ENCODE results near the gene PPP1R3F.
A peak's percentile ranks its signal among the peaks of the same experiment; 100 is the strongest.
"Not testable (repeated sequence)": the region's sequence is repeated elsewhere in the genome, so short reads cannot be mapped to it uniquely, and the experiment has no call there.

PPP1R3F gene

GRCh38 chrX:49273181-49273727 is 3.7 kb downstream of the PPP1R3F start:
- no peak for DNase-seq (ENCODE audit: low read depth)

DNA sequence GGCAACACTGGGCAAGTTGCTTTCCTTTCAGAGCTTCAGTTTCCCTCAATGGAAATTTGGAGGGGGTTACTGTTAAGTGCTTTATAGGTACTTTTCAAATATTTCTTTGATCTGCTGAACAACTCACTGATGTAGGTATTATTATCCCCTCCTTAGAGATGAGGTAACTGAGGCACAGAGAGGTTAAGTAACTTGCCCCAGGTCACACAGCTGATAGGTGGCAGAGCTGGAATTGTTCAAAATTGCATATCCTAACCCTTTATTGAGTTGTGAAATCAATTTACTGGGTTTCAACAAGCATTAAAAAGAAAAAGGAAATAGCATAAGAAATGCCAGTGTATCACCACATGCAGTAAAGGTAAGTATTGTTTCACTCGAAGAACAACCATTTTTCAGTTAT is 6.6 kb downstream of the PPP1R3F start:
- DNase-seq (ENCODE audit: low read depth): no peak

DNA sequence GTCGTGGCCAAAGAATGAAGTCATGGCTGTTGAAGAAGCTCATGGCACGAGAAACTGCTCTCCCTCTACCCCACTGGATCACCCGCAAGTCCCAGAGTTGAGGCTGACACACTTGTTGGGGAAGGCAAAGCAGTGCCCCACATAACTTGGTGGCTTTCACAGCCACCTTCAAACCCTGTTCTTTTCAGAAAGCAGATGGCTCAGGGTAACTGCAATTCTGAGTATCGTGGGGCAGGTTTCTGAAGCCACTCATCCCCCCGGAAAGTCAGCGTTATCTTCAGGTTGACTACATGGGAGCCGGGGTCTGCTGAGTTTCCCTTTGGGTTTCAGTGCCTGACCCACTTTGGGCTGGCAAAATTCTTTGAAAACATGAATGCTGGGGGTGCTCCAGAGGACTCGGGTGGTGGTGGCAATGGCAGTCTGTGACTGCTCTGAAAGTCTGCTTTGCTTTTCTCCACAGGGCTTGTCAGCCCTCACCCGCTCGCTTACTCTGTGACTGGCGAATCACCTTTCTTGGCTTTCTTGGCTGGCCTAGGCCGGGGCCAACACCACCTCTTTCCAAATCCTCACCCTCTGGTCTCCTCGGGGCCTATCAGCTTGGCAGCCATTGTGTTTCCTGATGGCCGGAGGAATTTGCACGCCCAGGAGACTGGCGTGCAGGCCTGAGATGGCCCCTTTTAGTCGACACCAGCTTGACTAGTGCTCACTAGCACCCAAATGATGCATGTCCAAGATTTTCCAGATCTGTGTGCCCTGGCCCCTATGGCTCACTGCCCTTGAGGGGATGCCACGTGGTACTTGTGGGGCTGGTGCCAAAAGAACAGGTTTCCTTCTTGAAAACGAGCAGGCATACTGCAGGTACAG is 7.3 kb downstream of the PPP1R3F start:
- no peak for DNase-seq (ENCODE audit: low read depth)

- DNase-seq (ENCODE audit: low read depth): no peak
These were observed 7.9 kb downstream of the PPP1R3F start for GRCh38 chrX:49277535-49277830.

DNA sequence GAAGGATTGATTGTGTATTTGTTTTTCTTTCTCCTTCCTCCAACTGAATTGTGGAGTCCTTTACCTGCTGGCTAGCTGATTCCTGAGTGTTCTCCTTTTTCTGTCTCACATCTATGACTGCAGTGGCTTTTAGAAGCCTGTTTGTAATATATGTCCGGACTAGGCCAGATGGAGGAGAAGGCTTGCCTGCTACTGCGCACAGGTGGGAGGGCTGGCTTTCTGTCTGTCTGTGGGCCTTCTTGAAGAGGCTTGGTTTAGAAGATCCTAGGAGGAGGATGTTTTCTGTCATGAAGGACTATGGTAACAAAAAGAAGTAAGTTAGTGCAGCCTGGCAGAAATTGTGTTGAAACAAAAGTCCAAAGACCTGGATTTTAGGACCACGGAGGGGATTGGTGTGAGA is 8.5 kb downstream of the PPP1R3F start:
- no peak for DNase-seq (ENCODE audit: low read depth)

- DNase-seq (ENCODE audit: low read depth): no peak
These were observed 13.0 kb downstream of the PPP1R3F start for GRCh38 chrX:49282647-49283011.

DNA sequence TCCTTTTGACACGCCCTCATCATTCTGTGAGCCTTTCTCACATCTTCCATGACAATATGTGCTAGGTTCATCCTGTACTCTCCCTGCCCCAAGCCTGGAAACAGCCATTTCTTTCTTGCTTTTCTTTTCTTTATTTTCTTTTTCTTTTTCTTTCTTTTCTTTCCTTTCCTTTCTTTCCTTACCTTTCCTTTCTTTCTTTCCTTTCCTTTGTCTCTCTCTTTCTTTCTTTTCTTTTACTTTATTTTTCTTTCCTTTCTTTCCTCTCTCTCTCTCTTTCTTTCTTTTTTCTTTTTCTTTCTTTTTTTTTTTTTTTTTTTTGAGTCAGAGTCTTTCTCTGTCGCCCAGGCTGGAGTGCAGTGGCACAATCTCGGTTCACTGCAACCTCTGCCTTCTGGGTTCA is 14.6 kb downstream of the PPP1R3F start:
- no peak for DNase-seq (ENCODE audit: low read depth)

GRCh38 chrX:49286136-49286535 is 16.5 kb downstream of the PPP1R3F start:
- DNase-seq (ENCODE audit: low read depth): no peak

GRCh38 chrX:49286581-49286980 is 17.0 kb downstream of the PPP1R3F start:
- DNase-seq (ENCODE audit: low read depth): no peak

GRCh38 chrX:49287665-49288064 is 18.1 kb downstream of the PPP1R3F start:
- DNase-seq (ENCODE audit: low read depth): no peak

DNA sequence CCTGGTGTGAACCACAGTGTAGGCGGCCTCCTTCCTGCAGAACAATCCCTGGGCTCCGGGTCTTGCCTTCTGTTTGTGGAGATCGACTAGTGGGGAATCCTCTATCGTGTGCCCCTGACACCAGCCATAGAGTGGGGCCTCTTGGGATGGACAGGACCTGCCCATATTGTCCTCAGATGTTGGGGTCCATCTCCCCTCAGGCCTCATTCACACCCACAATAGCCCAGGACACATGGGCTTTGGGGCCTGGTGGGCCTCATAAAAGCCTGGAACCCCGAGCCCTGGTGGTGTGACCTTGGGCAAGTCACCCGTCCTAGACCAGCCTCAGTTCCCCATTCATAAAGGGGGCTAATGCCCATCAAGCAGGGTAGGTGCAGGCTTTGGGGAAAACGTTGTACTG is 20.6 kb downstream of the PPP1R3F start:
- DNase-seq (ENCODE audit: low read depth): no peak

DNA sequence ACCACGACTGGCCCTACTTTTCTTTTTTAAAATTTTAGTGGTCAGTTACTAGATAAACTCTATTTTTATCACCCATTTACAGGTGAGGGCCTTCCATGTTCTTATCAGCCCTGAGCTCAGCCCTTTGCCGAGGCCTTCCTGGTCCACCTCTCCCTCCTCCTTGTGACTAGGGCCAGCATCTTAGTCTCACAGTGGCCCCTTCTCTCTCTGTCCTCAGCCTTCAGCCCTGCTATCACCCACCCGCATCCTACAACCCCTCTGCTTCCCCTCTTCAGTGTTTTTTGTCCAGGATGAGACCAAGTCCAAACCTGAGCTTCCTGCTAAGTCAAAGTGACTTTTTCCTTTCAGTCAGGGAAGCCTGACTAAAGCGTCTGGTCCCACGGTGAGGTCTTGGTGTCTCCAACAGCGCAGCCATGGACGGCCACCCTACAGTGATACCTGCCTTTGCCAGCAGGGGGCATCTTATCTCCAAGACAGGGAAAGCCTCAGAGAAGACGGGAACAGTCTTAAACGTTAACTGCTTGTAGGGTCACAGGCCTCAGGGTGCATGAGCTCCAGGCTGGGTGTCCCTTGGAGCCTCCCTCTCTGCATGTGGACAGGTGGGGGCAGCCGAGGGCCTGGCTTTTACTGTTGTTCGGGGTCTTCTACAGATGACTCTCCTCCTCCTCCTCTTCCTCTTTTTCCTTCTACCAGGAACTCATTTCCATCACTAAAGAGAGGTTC is 22.2 kb downstream of the PPP1R3F start:
- DNase-seq (ENCODE audit: low read depth): peak; percentile 52

GRCh38 chrX:49292400-49293362 is 23.1 kb downstream of the PPP1R3F start:
- DNase-seq (ENCODE audit: low read depth): no peak

- not testable (repeated sequence) for DNase-seq (ENCODE audit: low read depth)
These were observed 29.7 kb downstream of the PPP1R3F start for GRCh38 chrX:49299293-49299692.

- DNase-seq (ENCODE audit: low read depth): no peak
These were observed 31.1 kb downstream of the PPP1R3F start for GRCh38 chrX:49300703-49301102.

DNA sequence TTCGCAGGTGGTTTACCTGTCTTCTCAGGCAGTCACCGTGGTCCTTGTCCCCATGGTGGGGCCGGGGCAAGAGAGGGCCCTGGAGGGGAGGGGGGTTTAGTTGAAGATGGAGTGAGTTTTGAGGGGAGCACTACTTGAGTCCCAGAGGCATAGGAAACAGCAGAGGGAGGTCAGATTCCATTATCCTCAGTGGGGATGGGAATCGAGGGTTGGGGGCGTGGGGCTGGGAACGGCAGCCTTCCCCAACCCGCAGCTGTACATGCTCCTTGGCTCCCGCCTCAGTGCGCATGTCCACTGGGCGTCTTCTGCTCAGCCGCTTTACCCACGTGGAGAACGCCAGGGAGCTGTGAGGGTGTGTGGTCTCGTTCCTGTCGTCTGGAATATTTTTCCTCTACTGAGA is 33.8 kb downstream of the PPP1R3F start, which contains the start of gene GAGE10:
Gene GAGE10 (plus strand): TSS at position 301 of the 400 bp plus-strand sequence. CDS start 1,214 bp downstream, outside the sequence.
- DNase-seq (ENCODE audit: low read depth): no peak

DNA sequence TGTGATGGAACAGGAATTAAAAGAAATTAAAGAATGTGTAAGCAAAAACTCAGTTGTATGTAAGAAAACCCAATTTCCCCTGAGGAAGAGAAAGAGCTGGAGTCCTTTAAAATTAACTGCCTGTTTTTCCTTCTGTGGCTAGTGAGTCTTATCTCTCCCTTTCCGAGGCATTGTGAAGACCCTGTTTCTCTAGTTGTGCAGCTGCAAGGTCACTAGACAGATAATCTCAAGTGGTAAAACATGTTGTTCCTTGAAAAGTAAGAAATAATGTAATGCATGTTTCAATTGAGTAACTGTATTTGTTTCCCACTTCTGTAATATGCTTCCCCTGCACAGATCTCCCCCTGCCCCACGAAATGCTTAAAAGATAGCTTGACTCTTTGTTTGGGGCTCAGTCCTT is 38.2 kb downstream of the PPP1R3F start:
- not testable (repeated sequence) for DNase-seq (ENCODE audit: low read depth)

DNA sequence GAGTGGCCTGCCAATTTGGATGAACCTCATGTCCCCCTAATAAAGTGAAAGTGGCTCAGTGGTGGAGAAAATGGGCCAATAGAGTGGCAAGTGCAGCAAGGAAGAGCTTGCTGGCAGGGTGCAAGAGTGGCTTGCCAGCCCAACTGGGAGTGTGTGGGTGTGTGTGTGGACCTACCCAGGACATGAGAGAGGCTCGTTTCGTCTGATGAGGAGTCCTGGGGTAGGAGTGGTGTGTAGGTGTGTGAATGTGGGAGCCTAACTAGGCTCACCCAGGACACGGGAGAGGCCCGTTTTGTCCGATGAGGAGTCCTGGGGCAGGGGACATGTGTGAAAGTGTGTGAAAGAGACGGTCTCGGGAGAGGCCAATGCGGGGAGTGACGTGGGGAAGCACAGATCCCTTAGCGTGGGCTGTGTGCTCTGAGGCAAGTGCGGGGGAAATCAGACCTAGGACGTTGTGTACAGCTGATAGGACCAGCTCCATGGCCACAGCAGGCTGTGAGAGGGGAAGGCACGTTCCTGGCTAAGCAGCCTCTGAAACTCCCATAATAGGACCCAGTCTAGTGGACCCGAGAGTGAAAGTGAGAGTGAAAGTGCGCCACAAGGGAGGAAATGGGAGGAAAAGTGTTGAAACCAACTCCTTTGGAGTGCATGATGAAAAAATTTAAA is 39.1 kb downstream of the PPP1R3F start:
- no peak for DNase-seq (ENCODE audit: low read depth)

- DNase-seq (ENCODE audit: low read depth): no peak
These were observed 39.9 kb downstream of the PPP1R3F start for GRCh38 chrX:49309401-49309981.

DNA sequence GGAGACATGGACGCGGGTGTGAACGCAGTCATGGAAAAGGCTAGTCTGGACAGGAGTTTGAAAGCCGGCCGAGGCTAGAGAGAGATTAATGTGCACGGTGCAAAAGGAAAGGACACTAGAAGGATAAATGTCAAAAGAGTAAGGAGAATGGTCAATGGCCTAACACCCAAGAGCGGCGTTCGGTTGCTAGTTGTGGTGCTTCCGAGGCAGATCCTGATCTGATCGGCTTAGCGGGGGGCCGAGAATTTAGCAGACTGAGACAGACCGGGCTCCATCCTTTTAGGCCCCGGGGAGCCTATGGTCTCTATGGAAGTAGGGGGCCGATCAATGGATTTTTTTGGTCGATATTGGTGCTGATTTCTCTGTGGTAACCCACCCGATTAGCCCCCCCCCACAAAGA is 40.8 kb downstream of the PPP1R3F start:
- DNase-seq (ENCODE audit: low read depth): no peak

GRCh38 chrX:49312176-49312575 is 42.6 kb downstream of the PPP1R3F start:
- DNase-seq (ENCODE audit: low read depth): no peak

Data from activated T-cell treated with anti-CD3 and anti-CD28 coated beads for 24 hours (primary cell).